ENCODE results near the gene SPACA4. TPM values are rescaled to one million over a fixed set of nuclear protein-coding genes. Genes with fewer than 3 reads are reported as not detected.

Gene SPACA4
- polyA plus RNA-seq, 2 of the 4 experiments (the other 2 are of a cell fraction), result 0.08 to 0.12 TPM

GRCh38 chr19:48613852-48614435 is 7.4 kb downstream of the SPACA4 start:
- Histone ChIP-seq H3K4me1 (peaks cover 41% of the 10 kb centered on the region), H3K27ac (peak overlapping the region in 1 of 2 experiments; percentile 90; a peak in 3 of 6 replicates), H3K4me3 (no peak overlapping the region), H3K9me3 (no peaks in the 10 kb centered on the region), H3K4me2 (no peak overlapping the region)
- WGBS (ENCODE audit: missing lambda C conversion rate), result 84% methylated on average over 13 of the region's 13 CpGs
- ChIA-PET CTCF (interaction anchor here (0.9 to 18.9 kb wide), 5 partner anchors 10 to 300 kb away, joined by 3 to 396 read pairs (median 3); partner anchors contain the start of gene KDELR1), POLR2A (interaction anchor here (0.5 to 0.9 kb wide), 4 partner anchors 9 to 748 kb away, joined by 3 read pairs; partner anchors contain the start of gene TEAD2)
- TF ChIP-seq E2F6 (IDR thresholded peaks at IDR 0.05; ENCODE audit: borderline replicate concordance, low read depth) (0 out of 2 replicates have a peak, but pooled peaks have one; percentile 3), ZSCAN20 (CRISPR knock-in tag; IDR thresholded peaks at IDR 0.05) (no peak), CHD2 (IDR thresholded peaks at IDR 0.05; ENCODE audit: low read length, partially characterized antibody) (peak; percentile 11), RARB (CRISPR knock-in tag; IDR thresholded peaks at IDR 0.05) (peak; percentile 49; the same call in 1 of the 2 replicates), HOXB5 (CRISPR knock-in tag; IDR thresholded peaks at IDR 0.05) (no peak), ELK1 (IDR thresholded peaks at IDR 0.05; ENCODE audit: low read depth, low read length) (no peak), MAZ (IDR thresholded peaks at IDR 0.05; ENCODE audit: borderline replicate concordance, low read depth, low read length) (no peak), FOSB (CRISPR knock-in tag; IDR thresholded peaks at IDR 0.05) (peak; percentile 76), KDM1A (IDR thresholded peaks at IDR 0.05; ENCODE audit: low read depth) (no peak), POLR2AphosphoS2 (conservative IDR thresholded peaks at IDR 0.05; ENCODE audit: low read length) (no peak), SREBF2 (IDR thresholded peaks at IDR 0.05) (no peak), SMC3 (IDR thresholded peaks at IDR 0.05) (no peak), PHF8 (IDR thresholded peaks at IDR 0.05; ENCODE audit: borderline replicate concordance, low read depth) (no peak), EHF (CRISPR knock-in tag; IDR thresholded peaks at IDR 0.05) (no peak), CBX8 (IDR thresholded peaks at IDR 0.05) (no peak), EP300 (IDR thresholded peaks at IDR 0.05) (no peak), MYC (IDR thresholded peaks at IDR 0.05; ENCODE audit: borderline replicate concordance, low read length) (no peak), NR3C1 (IDR thresholded peaks at IDR 0.05) (no peak), JUN (IDR thresholded peaks at IDR 0.05) (no peak), BCL3 (IDR thresholded peaks at IDR 0.05) (no peak), POLR2A (IDR thresholded peaks at IDR 0.05; ENCODE audit: low read length) (no peak), ZC3H11A (IDR thresholded peaks at IDR 0.05) (no peak), ZNF302 (CRISPR knock-in tag; IDR thresholded peaks at IDR 0.05) (no peak), HOXA7 (CRISPR knock-in tag; IDR thresholded peaks at IDR 0.05) (peak; percentile 84), TFCP2L1 (CRISPR knock-in tag; IDR thresholded peaks at IDR 0.05) (peak; percentile 90), FOXS1 (CRISPR knock-in tag; IDR thresholded peaks at IDR 0.05) (no peak), MAFK (IDR thresholded peaks at IDR 0.05; ENCODE audit: partially characterized antibody) (no peak), HMGXB4 (CRISPR knock-in tag; IDR thresholded peaks at IDR 0.05; ENCODE audit: borderline replicate concordance) (no peak), RNF2 (IDR thresholded peaks at IDR 0.05; ENCODE audit: borderline replicate concordance, low read depth) (no peak), RCOR1 (IDR thresholded peaks at IDR 0.05; ENCODE audit: low read depth, low read length) (no peak), NFE2L2 (conservative IDR thresholded peaks at IDR 0.05; ENCODE audit: low read length) (no peak), JUNB (IDR thresholded peaks at IDR 0.05) (no peak), CTCF (IDR thresholded peaks at IDR 0.05) (no peak), FOSL2 (IDR thresholded peaks at IDR 0.05) (no peak), FOSL2 (CRISPR knock-in tag; IDR thresholded peaks at IDR 0.05) (no peak), RFX5 (IDR thresholded peaks at IDR 0.05) (no peak), TP53 (CRISPR knock-in tag; IDR thresholded peaks at IDR 0.05) (peak; percentile 74; the same call in 1 of the 2 replicates)
- ATAC-seq (peak; percentile 28 to 36), DNase-seq (ENCODE audit: low read depth in 1 of 2, low spot score in 1 of 2) (no peak), FAIRE-seq (no peak)

Measured in A549 (cell line).